Astrocyte of the hippocampus (primary cell): ENCODE results near the gene MYCBPAP.

ENCODE experiments used
- DNase-seq: peaks from one replicate; pipeline ENCODE4 v3.0.0; 2011; ENCODE audit warnings: low read depth, low spot score

MYCBPAP gene

DNA sequence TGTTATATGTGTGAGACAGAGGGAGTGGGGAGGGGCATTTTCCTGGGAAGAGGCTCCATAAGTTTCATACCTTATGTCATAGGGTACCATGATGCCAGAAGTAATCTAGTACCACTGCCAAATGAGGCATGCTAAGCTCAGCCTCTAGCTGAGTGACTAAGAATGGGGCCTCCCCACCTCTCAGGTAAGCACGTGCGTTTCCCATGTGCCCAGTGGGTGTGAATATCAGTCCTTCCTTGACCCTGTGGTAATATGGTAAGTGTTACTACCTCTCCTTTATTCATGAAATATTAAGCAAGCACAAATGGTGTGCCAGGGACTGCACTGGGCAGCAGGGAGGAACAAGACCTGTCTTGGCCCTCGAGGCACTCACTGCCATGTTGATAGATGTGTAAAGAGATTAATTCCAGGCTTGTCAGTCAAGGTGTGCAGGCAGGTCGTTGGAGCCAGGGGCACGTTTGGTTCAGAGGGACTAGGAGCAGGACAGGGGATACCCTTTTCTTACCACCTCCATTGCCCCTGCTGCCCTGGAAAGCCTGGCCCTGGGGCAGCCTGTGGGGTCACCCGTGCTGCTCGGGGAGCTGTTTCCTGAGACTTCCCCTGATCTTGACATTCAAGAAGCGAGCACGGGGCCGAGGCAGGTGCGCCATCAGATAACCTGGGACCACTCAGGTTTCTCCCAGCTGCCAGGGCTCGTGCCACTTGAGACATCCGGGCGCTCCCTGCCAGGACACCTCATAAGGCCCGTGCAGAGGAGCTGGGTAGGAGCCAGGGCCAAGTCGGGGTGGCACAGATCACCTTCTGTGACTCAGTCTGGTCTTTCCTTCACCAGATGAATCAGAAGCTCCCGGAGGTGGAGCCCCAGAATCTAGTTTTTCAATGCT lies 20.8 kb upstream of the MYCBPAP start:
- no peak for DNase-seq

GRCh38 chr17:50488880-50489279 lies 19.4 kb upstream of the MYCBPAP start:
- no peak for DNase-seq

GRCh38 chr17:50491505-50491904 lies 16.7 kb upstream of the MYCBPAP start:
- DNase-seq: no peak

DNA sequence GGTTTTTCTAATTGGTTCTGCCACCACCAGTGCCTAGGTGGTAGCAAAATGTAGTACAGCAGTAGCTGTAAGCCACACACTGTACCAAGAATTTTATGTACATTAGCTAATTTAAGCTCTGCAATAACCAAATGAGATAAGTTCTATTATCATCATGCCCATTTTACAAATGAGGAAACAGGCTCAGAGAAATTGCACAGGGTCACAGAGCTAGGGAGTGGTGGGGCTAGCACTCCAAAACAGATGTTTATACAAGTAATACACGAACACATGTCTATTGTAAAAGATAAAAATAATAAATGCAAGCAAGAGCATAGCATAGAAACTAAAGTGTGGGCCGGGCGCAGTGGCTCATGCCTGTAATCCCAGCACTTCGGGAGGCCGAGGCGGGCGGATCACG lies 16.0 kb upstream of the MYCBPAP start:
- no peak for DNase-seq

DNA sequence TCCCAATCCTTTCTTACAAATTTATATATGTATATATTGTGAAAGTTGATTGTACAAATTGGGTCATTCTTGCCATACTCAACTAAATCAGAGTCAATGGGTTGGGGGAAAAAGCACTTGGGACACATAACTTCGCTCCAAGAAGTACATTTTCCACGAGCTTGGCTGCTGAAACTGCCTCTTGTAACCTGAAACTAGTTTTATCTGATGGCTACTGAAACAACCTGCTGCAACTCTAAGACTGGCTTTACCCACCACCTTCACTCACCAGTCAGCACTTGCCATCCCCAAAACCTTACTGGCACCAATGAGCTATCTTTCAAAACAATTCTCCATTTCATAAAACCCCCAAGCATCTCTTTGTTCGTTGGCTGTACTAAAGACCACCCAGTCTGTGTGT lies 14.5 kb upstream of the MYCBPAP start:
- no peak for DNase-seq

DNA sequence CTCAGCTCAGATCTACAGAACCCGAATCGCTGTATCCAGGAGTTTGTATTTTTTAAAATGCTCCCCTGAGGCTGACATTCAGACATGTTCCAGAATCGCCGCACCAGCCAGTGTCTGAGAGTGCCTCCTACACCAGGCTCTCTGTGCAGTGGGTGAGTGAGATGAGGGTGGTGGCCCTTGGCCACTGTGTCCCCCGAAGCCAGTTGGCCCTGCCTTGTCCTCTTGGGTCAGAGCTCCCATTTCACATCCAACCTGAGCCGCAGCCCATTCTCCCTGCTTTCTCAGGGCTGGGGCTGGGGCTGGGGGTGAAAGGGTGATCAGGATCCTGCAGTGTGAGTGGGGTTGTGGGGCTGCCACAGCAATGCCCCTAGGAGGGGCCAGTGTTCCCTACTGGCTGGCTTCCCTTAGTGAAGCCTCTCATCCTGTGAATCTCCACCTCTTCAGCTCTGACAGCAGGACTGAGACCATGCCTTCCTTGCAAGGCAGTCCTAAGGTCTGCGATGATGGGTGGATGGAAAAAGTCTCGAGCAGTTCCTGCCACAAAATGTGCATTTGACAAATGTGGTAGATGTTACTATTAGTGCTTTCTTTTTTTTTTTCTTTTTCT lies 12.9 kb upstream of the MYCBPAP start:
- DNase-seq: no peak

GRCh38 chr17:50495918-50496317 lies 12.3 kb upstream of the MYCBPAP start:
- DNase-seq: peak; percentile 39

DNA sequence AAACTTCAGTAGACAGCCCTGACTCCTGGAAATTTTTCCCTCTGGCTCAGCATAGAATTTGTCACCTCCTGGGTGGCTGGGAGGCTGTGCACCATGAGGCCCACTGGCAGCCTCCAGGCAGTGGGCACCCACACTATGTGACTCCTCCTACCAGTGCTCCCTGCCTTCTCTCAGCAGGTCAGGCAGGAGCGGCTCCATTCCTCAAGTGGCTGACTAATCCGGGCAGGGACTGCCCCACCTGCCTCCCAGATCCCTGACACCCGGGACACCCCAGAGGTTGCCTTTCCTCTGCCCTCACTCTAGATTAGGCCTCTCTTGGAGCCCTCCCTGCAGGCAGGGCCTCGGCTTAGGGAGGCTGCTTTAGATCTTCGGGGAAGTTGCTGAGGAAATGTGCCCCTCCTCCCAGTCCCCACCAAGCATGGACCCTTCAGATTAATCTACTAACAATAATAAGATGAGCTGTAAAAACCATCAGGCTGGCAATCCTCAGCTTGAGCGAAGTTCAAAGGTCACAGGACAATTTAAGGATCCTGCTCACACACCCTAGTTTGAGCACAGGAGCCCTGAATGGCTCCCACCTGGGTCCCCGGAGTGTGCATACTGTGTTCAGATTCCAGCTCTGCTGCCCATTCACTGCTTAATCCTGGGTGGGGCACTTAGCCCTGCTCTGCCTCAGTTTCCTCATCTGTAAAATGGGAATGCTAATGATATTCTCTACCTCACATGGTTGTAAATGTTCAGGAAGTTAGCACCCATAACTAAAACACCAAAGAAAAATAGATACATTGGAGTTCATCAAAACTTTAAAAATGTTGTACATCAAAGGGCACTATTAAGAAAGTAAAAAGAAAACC lies 10.0 kb upstream of the MYCBPAP start:
- no peak for DNase-seq

DNA sequence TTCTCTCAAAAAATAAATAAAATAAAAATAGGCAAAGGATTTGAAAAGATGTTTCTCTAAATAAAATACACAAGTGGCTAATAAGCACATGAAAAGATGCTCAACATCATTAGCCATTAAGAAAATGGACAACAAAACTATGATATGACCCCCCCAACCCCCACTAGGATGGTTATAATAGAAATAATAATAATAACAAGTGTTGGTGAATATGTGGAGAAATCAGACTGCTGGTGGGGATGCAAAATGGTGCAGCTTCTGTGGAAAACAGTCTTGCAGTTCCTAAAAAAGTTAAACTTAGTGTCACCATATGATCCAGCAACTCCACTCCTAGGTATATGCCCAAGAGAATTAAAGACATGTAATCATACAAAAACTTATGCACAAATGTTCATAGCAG lies 9.0 kb upstream of the MYCBPAP start:
- DNase-seq: no peak

- no peak for DNase-seq
Measured at GRCh38 chr17:50499721-50500120, 8.5 kb upstream of the MYCBPAP start.

GRCh38 chr17:50501054-50501453 lies 7.2 kb upstream of the MYCBPAP start:
- no peak for DNase-seq

DNA sequence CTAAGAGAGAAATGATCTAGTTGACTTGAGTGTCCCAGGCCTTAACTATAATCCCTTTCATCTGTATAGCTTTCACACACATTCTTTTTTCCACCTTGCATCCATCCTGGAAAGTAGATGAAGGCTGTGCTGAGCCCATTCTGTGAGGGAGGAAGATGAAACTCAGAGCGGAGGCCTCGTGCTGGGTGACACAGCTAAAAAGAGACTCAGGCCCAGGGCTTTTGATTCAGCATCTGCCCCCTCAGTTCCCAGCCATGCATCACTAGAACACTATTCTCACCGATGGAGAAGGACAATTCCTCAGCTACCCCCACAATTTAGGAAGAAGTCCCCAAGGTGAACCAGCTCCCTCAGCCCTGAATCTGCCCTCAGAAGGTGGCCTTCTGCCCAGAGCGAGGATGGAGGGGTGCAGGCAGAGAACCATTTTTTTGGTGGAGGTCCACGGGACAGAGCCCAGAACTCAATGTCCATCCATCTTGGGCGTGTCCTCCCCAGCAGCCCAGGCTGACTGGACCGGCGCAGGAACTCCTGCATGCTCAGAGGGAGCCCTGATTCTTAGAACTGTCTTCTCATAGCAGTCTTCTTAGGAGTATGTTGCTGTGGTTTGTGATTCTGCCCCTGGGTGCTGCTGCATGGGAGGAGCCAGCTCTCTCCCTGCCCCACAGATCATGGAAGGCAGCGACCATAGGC lies 5.8 kb upstream of the MYCBPAP start:
- DNase-seq: no peak

- no peak for DNase-seq
Measured at GRCh38 chr17:50505591-50506130, 2.6 kb upstream of the MYCBPAP start.

GRCh38 chr17:50506298-50506697 lies 1.9 kb upstream of the MYCBPAP start:
- no peak for DNase-seq

DNA sequence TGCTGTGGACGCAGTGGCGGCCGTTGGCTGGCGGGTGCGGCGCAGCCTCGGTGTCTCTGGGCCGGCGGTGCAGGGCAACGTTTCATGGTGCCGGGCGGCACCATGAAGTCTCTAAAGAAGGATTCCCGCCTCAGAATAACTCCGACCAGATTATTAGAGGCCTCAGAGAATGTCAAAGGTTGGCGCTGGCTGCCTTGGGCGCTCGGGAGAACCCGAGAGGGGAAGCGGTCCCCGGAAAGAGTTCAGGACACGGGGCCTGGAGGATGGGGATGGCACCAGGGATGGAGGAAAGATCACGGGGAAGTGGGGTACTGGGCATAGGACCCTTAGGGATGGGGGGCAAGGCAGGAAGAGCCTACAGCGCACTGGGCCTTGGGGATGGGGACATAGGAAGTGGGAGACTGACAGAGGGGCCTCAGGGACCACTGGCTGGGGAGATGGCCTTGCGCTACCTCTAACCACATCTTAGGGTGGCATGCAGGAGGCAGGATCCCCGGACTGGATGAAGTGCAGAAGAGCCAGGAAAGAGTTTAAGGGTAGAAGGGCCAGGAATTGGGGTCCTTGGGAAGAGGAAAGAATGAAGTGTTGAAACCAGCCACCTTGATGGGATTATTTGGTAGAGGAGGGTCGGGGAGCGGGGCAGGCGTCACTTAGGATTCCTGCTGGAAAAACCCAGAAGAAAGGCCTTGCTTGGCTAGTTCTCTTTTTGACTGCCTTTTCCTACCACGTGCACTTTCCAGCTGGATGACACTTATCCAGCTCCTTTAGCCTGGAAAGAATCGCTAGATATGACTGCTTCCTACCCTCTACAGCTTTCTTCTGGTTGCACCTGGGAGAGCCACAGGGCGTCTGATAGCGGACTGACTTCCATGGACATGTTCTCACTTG lies 578 bp downstream of the MYCBPAP start:
- no peak for DNase-seq

GRCh38 chr17:50511058-50511457 lies 2.8 kb downstream of the MYCBPAP start:
- no peak for DNase-seq

GRCh38 chr17:50513495-50513894 lies 5.3 kb downstream of the MYCBPAP start:
- DNase-seq: no peak

DNA sequence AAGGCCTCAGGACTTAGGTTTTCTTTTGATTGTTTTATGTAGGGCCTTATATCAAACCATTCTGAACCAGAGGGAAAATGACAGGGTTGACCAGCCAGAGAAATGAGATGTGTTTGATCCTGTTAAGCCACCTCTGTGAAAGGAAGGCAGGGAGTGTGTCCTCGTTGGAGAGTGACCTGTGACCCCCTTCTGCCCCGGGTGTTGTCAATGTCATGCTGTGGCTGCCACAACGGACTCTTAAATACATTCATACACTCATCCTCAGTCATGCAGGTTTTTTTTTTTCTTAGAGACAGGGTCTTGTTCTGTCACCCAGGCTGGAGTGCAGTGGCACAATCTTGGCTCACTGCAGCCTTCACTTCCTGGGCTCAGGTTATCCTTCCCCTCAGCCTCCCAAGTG lies 6.1 kb downstream of the MYCBPAP start:
- DNase-seq: no peak

GRCh38 chr17:50514936-50515702 lies 6.9 kb downstream of the MYCBPAP start:
- DNase-seq: peak; percentile 57

DNA sequence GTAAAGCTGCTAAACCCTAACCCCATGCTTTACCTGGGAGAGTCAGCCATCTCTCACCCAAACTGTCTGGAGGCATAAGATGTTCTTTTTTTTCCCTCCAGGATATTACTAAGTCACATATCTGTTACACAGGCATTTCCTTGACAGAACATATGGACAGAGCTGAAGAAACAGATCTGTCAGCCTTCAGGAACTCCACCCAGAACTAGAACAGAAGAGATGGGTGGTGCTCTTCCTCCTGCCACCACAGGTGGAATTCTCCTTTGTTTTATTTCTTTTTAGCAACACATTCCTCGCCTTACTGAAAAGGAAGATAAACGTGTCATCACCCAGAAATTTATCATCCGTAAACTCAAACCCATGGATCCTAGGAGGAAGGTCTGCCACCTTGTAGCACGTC lies 8.8 kb downstream of the MYCBPAP start:
- DNase-seq: no peak
